GM19238 (cell line): ENCODE measurements around the gene ZNF488.
"Not testable (repeated sequence)": the region's sequence is repeated elsewhere in the genome, so short reads cannot be mapped to it uniquely, and the experiment has no call there.

ENCODE experiments used
- DNase-seq: peaks from one replicate; pipeline ENCODE4 v3.0.0; 2011; ENCODE audit warnings: low spot score; ENCODE audit not compliant: insufficient read length

Gene ZNF488

GRCh38 chr10:47409866-47410256 is 25.8 kb upstream of the ZNF488 start:
- DNase-seq, result no peak

GRCh38 chr10:47409171-47409865 is 25.2 kb upstream of the ZNF488 start:
- no peak for DNase-seq

- DNase-seq, result no peak
Observed at GRCh38 chr10:47408606-47409005, 24.5 kb upstream of the ZNF488 start.

GRCh38 chr10:47406870-47407691 is 23.0 kb upstream of the ZNF488 start:
- DNase-seq, result no peak

- DNase-seq, result no peak
Observed at GRCh38 chr10:47406548-47406869, 22.4 kb upstream of the ZNF488 start.

GRCh38 chr10:47405857-47406547 is 21.9 kb upstream of the ZNF488 start:
- no peak for DNase-seq

GRCh38 chr10:47404937-47405336 is 20.8 kb upstream of the ZNF488 start:
- no peak for DNase-seq

- DNase-seq, result no peak
Observed at GRCh38 chr10:47404446-47404845, 20.4 kb upstream of the ZNF488 start.

- no peak for DNase-seq
Observed at GRCh38 chr10:47403446-47404318, 19.6 kb upstream of the ZNF488 start.

- no peak for DNase-seq
Observed at GRCh38 chr10:47402641-47403301, 18.7 kb upstream of the ZNF488 start.

GRCh38 chr10:47401874-47402640 is 18.0 kb upstream of the ZNF488 start:
- DNase-seq, result no peak

GRCh38 chr10:47401210-47401609 is 17.1 kb upstream of the ZNF488 start:
- no peak for DNase-seq

- no peak for DNase-seq
Observed at GRCh38 chr10:47400786-47401185, 16.7 kb upstream of the ZNF488 start.

GRCh38 chr10:47400251-47400650 is 16.2 kb upstream of the ZNF488 start:
- DNase-seq, result no peak

- DNase-seq, result no peak
Observed at GRCh38 chr10:47397256-47397655, 13.2 kb upstream of the ZNF488 start.

GRCh38 chr10:47396311-47396717 is 12.2 kb upstream of the ZNF488 start:
- DNase-seq, result no peak

GRCh38 chr10:47389619-47390018 is 5.5 kb upstream of the ZNF488 start:
- no peak for DNase-seq

GRCh38 chr10:47388879-47389278 is 4.8 kb upstream of the ZNF488 start:
- DNase-seq, result no peak

GRCh38 chr10:47386104-47386503 is 2.0 kb upstream of the ZNF488 start:
- DNase-seq, result not testable (repeated sequence)
